ENCODE results near the gene UBA52.
"Not testable (repeated sequence)": the region's sequence is repeated elsewhere in the genome, so short reads cannot be mapped to it uniquely, and the experiment has no call there.

Gene UBA52

GRCh38 chr19:18571564-18572344 is at the start of gene UBA52:
Gene UBA52 (plus strand): TSS chr19:18571857. CDS start chr19:18573301, 1,444 bp downstream.
- peak; percentile 96 to 99 (median 97) for DNase-seq

DNA sequence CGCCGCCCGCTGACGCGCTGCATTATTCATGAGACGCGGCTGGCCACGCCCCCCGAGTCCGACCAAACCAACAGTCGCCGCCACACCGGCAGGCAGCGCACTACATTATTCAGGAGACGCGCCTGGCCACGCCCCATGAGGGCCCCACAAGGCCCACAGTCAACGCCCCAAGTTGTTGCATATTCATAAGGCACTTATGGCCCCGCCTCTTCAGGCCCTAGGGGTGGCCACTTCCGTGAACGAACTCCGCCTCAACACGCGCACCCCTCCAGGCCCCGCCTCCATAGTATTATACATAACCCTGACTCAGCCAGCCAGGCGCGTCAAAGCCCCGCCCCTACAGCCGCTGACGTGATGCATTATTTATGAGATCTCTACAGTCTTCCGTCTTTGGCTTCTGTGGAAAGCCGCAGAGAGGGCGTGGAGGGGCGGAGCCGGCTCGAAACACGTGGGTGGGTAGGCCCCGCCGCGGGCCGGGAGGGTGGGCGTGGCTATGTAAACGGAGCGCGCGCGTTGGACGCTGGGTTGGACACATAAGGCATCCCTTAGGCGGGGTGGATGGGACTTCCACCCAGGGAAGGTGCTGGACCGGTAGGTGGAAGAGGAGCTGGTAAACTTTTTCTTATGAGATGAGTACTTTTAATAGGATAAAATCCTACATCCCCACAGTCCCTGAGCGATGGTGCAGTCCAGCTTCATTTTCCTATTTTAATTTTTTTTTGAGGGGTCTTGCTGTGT is 49.4 kb upstream of the UBA52 start:
- peak; percentile 100 for DNase-seq

DNA sequence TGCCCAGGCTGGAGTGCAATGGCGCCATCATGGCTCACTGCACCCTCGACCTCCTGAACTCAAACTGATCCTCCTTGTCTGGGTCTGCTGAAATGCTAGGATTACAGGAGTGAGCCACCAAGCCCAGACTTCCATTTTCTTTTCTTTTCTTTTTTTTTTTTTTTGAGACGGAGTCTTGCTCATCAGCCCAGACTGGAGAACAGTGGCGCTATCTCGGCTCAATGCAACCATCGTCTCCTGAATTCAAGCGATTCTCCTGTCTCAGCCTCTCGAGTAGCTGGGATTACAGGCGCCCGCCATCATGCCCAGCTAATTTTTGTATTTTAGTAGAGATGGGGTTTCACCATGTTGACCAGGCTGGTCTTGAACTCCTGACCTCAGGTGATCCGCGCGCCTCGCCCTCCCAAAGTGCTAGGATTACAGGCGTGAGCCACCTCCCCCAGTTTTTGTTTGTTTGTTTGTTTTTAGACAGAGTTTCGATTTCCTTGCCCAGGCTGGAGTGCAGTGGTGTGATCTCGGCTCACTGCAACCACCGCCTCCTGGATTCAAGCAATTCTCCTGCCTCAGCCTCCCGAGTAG is 48.7 kb upstream of the UBA52 start:
- DNase-seq, result not testable (repeated sequence)

GRCh38 chr19:18523841-18524240 is 47.8 kb upstream of the UBA52 start:
- no peak for DNase-seq

GRCh38 chr19:18526316-18526715 is 45.3 kb upstream of the UBA52 start:
- DNase-seq, result no peak

GRCh38 chr19:18529782-18530181 is 41.9 kb upstream of the UBA52 start:
- no peak for DNase-seq

GRCh38 chr19:18531485-18531884 is 40.2 kb upstream of the UBA52 start:
- DNase-seq, result no peak

GRCh38 chr19:18532168-18532890 is 39.3 kb upstream of the UBA52 start:
- no peak for DNase-seq

DNA sequence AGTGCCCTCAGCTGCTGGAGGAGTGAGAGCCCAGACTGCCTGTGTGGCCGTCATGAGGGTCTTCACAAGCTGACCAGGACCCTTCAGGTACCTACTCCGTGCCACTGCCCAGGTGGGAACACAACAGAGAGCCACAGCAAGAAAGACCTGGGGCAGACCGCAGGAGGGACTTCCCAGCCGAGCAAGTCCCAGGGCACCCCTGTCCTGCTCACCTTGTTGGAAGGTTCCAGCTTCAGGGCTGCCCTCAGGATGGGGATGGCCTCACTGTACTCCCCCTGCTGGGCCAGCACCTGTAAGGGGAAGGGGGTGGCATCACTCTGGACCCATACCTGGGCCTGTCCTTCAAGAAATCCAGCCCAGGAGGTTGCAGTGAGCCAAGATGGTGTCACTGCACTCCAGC is 38.6 kb upstream of the UBA52 start:
- DNase-seq, result no peak

DNA sequence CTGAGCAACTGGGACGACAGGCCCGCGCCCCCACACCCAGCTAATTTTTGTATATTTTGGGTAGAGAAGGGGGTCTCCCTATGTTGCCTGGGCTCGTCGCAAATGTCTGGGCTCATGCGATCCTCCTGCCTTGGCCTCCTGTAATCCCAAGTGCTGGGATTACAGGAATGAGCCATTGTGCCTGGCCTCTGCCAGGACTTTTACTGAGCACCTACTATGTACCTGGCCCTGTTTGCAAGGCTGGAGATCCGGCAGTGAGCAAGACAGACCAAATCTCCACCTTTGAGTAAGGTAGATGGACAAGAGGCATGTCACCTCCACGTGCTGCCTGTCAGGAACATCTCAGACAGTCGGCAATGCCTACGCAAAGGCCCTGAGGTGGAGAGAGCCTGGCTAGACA is 35.2 kb upstream of the UBA52 start:
- no peak for DNase-seq

DNA sequence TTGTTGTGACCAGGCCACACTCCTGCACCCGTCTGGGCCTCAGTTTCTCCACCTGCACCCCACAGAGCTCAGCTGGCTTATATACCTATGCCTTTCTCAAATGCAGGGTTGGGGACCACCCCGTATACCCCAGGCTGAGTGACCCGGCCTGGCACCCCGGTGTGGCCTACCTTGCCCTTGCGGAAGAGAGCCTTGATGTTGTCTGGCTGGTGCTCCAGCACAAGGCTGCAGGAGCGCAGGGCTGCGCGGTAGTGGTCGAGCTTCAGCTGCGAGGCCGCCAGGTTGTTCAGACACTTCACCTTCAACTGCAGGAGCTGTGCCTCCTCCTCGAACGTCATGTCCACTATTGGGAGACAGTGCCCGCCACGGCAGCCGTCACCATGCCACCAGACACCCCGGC is 34.2 kb upstream of the UBA52 start:
- no peak for DNase-seq

GRCh38 chr19:18538115-18538514 is 33.5 kb upstream of the UBA52 start:
- DNase-seq, result no peak

DNA sequence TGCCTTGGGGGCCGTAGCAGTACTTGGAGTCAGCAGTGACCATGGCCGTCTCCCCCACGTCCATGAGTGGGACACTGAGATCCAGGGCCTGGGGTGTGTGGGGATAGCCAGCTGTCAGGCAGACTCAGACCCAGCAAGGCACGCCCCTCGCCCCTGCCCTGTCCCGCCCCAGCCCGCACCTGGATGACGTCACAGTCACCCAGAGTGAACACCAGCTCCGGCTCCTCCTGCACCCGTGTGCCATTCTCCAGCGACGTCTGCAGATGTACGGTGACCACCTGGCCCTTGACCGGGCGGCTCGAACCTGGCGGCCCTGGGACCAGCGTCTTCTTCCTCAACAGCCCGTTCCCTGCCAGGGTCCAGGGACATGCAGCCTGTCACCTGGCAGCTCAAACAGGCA is 32.3 kb upstream of the UBA52 start:
- no peak for DNase-seq

- not testable (repeated sequence) for DNase-seq
Observed at GRCh38 chr19:18540200-18540599, 31.5 kb upstream of the UBA52 start.

DNA sequence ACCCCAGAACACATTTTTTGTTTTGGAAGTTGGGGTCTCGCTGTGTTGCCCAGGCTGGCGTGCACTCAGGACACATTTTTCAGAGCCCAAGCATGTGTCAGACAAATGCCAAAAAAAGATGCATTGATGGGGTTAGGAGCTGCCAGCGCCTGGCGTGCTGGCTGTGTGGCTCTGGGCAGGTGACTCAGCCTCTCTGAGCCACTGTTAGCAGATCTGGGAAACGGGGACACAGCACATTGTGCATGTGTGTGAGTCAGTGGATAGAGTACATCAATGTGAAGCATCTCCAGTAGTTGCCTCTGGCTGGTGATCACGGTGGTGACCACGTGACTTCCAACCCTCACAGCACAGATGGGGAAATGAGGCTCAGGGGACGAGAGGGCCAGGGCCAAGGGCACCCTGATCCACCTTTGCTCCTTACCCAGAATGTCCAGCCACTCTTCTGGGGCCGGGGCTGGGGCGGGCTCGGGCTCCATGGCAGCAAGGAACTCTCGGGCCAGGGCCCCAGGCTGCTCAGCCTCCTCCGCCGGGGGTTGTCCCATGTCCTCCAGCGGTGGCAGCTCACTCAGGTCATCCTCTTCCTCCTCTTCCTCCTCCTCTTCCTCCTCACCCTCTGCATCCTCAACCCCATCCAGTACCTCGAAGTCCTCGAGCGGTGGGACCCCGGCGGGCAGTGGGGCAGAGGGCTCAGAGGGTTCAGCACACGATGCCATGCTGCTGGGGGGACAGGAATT is 30.2 kb upstream of the UBA52 start:
- no peak for DNase-seq

GRCh38 chr19:18541992-18542940 is 29.4 kb upstream of the UBA52 start:
- no peak for DNase-seq

DNA sequence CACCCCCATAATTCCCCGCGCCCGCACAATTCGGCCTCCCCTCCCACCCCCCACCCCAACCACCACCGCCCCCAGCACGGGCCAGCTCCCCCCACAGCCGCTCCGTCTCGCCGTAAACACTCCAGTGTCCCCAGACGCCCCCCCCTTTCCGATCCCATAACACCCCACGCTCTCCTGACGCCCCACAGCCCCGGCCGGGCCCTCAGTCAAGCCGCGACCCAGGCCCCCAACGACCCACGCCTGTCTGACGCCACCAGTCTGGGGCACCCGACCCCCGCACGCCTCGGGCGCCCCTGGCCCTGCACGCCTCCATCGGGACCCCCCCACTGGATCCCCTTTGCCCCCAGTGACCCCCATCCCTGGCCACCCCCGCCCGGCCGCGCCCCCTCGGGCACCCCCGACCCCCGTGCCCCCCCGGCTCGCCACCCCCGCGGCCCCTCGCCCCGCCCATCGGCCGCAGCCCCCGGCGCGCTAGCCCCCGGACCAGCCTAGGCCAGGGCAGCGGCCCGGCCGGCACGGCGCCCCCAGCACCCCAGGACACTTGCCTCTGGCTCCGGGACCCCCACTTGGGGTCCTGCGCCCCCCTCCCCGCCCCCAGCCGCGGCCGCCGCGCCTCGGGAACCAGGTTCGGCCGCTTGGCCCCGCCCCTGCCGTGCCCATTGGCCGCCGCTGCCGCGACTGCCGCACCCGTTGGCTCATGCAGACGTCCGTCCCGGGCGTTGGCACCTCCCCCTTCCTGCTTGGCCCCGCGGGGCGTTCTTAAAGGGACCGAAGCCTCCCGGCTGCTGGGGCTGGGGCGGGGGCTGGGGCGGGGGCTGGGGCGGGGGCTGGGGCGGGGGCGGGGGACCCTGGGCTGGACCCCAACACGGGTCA is 28.5 kb upstream of the UBA52 start, which contains the start of gene FKBP8:
Gene FKBP8, minus strand, starts transcription at position 633 of the 873 bp plus-strand sequence. CDS start 1,603 bp downstream, outside the sequence.
- peak; percentile 87 to 92 (median 90) for DNase-seq

- peak; percentile 26 to 60 (median 40) for DNase-seq
Observed at GRCh38 chr19:18543814-18544475, 27.7 kb upstream of the UBA52 start.

DNA sequence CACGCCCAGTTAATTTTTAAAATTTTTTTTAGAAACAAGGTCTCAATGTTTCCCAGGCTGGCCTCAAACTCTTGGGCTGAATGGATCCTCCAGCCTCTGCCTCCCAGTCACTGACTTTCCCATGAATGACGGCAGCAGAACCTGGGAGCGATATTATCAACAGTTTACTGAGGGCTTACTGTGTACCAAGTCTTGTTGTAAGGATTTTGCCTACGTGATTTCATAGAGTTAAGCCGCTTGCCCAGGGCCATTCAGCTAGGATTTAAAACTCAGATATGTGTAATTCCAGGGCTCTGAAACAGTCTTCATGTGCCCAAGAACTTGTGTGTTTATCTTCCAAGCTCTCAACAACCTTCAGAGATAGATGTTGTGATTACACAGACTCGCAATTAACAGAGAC is 20.0 kb upstream of the UBA52 start:
- no peak for DNase-seq

Measured in activated CD4-positive, CD25-positive, alpha-beta regulatory T cell (primary cell).